CD4-positive, alpha-beta T cell treated with Interleukin-21 for 1 hour (primary cell): Measurements from ENCODE around the gene DNMT3A.

ENCODE experiments used
- DNase-seq: peaks from one replicate; pipeline ENCODE4 v3.0.0-alpha.2; 2020

Gene DNMT3A

DNA sequence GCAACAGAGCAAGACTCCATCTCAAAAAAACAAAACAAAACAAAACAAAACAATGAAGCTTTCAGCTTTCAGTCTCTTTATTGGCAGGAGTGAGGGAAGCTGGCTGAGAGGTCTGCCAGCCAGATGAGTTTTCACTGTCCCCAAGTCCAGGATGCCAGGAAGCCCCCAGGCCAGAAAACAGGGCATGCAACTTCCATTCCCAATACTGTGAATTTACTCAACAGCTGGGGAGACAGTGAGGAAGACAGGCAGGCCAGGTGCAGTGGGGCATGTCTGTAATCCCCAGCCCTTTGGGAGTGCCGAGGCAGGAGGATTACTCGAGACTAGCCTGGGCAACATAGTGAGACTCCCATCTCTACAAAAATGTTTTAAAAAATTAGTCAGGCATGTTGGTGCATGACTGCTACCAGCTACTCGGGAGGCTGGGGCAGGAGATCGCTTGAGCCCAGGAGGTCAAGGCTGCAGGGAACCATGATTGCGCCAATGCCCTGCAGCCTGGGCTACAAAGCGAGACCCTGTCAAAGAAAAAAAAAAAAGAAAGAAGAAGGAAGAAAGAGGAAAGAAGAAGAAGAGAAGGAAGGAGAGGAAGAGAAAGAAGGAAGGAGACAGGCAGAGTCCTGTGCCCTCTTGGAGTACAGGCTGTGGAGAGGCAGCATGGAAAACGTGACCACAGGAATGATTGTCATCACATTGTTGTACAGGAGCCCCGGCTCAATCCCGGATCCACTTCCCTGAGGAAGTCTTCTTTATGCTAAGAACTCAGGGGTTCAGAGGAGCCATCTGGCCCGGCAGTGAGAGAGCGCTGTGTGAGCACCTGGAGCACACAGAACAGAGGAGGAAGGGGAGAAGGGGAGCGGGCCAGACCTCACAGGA is 144.2 kb downstream of the DNMT3A start:
- no peak for DNase-seq

- no peak for DNase-seq
These were observed 147.1 kb downstream of the DNMT3A start for GRCh38 chr2:25194576-25195122.

- DNase-seq: no peak
These were observed 151.2 kb downstream of the DNMT3A start for GRCh38 chr2:25190536-25190935.

DNA sequence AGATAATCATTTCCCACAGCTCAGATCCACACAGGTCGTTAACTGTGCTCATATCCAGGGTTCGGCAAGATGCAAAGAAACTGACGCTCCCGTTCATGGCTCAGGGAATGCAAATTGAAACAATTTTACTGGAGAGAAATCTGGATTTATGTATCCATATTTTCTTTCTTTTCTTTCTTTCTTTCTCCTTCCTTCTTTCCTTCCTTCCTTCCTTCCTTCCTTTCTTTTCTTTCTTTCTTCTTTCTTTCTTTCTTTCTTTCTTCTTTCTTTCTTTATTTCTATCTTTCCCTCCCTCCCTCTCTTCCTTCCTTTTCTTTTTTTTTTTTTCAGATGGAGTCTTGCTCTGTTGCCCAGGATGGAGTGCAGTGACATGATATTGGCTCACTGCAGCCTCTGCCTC is 153.3 kb downstream of the DNMT3A start:
- DNase-seq: no peak

- no peak for DNase-seq
These were observed 153.9 kb downstream of the DNMT3A start for GRCh38 chr2:25187729-25188350.

GRCh38 chr2:25184254-25184653 is 157.5 kb downstream of the DNMT3A start:
- DNase-seq: no peak

DNA sequence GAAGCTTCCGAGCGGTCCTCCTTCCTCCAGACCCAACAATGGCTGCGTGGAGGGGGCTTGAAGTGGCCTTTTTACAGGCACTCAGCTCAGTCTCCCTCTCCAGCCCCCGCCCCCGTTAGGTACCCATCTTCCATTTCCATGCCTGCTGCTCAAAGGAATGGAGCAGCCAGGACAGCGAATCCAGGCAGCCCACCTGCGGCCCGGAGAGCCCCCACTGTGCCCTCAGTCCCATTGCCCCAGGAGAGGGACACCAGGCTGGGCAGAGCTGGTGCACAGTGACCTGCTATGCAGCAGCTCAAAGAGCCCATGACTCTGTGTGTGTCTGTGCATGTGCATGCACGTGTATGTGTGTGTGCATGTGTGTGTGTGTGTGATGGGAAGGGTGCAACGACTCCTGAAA is 162.7 kb downstream of the DNMT3A start:
- no peak for DNase-seq
